Measurements from ENCODE around the gene ZNF488.

ZNF488 gene

GRCh38 chr10:47349516-47349915 lies 34.6 kb downstream of the ZNF488 start:
- DNase-seq (ENCODE audit: low spot score), result no peak

- no peak for DNase-seq (ENCODE audit: low spot score)
These were observed 35.2 kb downstream of the ZNF488 start for GRCh38 chr10:47348661-47349470.

DNA sequence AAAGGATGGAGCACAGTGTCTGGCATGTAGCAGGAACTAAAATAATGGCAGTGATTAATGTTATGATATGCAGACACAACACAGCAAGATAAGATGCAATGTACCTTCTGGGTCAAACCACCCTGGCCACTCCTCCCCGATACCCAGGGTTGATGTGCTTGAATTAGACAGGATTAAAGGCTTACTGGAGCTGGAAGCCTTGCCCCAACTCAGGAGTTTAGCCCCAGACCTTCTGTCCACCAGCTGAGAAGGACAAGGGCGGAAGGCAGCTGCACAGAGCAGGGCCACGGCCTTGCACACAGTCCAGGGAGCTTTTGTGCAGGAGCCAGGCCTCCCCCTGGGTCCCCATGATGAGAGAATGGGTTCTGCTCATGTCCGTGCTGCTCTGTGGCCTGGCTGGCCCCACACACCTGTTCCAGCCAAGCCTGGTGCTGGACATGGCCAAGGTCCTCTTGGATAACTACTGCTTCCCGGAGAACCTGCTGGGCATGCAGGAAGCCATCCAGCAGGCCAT lies 35.9 kb downstream of the ZNF488 start, which contains the start of gene RBP3:
Gene RBP3 (plus strand): TSS at position 226 of the 514 bp plus-strand sequence. CDS start 122 bp downstream, at position 348.
- no peak for DNase-seq (ENCODE audit: low spot score)

- no peak for DNase-seq (ENCODE audit: low spot score)
These were observed 36.8 kb downstream of the ZNF488 start for GRCh38 chr10:47347303-47347675.

DNA sequence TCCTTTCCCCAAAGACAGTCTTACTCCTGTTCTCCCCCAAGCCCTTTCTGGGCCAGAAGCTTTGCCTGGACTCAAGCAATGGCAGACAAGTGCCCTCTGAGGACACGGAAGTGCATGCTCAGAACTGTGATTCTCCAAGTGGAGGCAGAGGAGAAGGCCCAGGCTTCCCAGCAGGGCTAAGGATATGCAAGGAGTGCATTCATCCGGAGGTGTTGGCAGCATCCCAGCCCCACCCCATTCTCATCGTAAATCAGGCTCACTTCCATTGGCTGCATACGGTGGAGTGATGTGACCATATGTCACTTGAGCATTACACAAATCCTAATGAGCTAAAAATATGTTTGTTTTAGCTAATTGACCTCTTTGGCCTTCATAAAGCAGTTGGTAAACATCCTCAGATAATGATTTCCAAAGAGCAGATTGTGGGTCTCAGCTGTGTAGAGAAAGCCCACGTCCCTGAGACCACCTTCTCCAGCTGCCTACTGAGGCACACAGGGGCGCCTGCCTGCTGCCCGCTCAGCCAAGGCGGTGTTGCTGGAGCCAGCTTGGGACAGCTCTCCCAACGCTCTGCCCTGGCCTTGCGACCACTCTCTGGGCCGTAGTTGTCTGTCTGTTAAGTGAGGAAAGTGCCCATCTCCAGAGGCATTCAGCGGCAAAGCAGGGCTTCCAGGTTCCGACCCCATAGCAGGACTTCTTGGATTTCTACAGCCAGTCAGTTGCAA lies 37.4 kb downstream of the ZNF488 start:
- no peak for DNase-seq (ENCODE audit: low spot score)

- no peak for DNase-seq (ENCODE audit: low spot score)
These were observed 38.9 kb downstream of the ZNF488 start for GRCh38 chr10:47344996-47345870.

DNA sequence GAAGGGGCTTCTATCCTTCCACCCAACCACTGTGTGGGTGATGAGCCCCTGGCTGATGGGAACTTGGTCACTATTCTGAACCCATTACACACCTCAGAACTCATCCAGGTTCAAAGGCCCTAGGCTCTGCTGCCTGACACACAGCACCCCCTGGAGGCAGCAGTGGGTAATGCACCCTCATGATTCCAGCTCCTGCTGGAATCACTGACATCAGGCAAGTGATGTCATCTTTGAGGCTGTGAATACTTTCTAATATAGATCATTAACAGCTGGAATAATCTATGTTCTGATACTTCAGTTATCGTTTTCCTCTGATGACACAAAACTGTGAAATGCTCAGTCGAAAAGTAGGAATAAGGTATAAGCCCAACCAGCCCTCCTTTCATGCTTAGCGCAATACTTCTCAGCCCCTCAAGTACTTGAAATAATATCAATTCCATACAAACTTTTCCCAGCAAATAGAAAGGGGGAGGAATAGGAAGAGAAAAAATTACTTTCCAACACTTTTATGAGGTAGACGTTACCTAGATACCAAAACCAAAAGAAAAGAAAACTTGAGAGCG lies 43.4 kb downstream of the ZNF488 start:
- DNase-seq (ENCODE audit: low spot score), result peak; percentile 12

- no peak for DNase-seq (ENCODE audit: low spot score)
These were observed 44.1 kb downstream of the ZNF488 start for GRCh38 chr10:47339759-47340607.

GRCh38 chr10:47339186-47339735 lies 44.8 kb downstream of the ZNF488 start:
- DNase-seq (ENCODE audit: low spot score), result no peak

DNA sequence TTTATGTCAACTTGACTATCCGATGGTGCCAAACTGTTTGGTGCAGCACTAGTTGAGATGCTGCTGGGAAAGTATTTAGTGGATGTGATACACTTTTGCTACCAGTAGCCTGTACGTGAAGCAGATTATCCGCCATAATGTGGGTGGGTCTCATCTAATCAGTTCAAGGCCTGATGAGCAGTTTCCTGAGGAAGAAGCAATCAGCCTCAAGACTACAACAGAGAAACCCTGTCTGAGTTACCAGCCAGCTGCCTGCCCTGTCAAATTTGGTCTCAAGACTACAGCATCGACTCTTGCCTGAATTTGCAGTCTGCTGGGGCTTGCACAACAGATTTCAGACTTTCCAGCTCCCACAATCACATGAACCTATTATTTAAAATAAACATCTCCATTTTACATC lies 46.8 kb downstream of the ZNF488 start:
- DNase-seq (ENCODE audit: low spot score), result no peak

- no peak for DNase-seq (ENCODE audit: low spot score)
These were observed 47.5 kb downstream of the ZNF488 start for GRCh38 chr10:47336387-47337134.

DNA sequence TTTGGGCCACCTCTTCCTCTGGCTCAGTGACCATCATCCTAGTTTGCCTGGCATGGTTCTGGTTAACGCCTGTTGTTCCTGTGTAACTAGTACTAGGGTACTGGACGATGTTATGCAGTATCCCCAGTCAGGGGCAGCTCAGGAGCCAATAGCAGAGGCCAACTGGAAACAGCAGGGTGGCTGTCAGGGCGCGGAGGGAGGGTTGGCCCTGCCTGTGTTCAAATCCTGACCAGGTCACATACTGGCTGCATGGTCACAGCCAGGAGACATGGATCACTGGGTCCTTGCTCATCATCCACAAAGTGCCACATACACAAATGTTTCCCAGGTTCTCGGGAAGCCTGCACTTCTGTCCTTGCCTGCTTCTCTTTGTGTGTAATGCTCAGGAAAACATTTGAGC lies 48.2 kb downstream of the ZNF488 start:
- no peak for DNase-seq (ENCODE audit: low spot score)

- DNase-seq (ENCODE audit: low spot score), result no peak
These were observed 49.4 kb downstream of the ZNF488 start for GRCh38 chr10:47334466-47335295.

GRCh38 chr10:47333532-47333931 lies 50.6 kb downstream of the ZNF488 start:
- DNase-seq (ENCODE audit: low spot score), result no peak

GRCh38 chr10:47332946-47333345 lies 51.1 kb downstream of the ZNF488 start:
- no peak for DNase-seq (ENCODE audit: low spot score)

DNA sequence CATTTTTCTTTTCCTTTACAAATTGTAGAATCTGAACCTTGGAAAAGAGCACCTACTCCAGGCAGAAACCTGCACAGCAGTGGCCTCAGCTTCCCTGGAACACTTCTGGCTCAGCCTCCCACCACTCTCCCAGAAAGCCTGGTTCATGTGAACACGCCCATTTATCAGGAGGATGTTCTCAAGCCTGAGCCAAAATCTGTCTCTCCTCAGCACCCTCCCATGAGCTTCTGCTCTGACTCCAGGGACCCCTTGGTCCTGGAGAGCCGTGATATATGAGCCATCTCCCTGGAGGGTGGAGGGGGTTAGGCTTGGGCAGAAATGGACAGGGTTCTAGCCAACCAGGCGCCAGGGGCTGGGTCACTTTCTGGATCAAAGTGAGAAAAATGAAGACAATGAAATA lies 51.7 kb downstream of the ZNF488 start:
- DNase-seq (ENCODE audit: low spot score), result no peak

- no peak for DNase-seq (ENCODE audit: low spot score)
These were observed 52.1 kb downstream of the ZNF488 start for GRCh38 chr10:47331954-47332353.

DNA sequence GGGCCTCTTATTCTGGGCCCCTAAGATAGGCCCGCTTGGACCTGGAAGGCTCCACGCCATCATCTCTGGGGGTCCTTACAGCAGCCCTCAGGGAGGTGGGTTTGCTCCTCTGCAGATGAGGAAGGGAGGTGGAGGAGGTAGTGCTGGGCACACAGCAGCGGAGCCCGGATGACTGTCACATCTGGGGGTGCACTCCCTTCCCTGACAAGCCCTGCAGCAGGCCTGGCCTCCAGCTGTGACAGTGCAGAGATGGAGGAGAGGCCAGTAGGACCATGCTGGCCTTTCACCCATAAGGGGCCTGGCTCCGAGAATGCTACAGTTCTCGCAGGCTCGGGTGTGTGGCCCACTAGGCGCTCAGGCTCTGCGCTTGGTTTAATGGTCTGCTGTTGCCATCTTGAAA lies 52.6 kb downstream of the ZNF488 start:
- no peak for DNase-seq (ENCODE audit: low spot score)

DNA sequence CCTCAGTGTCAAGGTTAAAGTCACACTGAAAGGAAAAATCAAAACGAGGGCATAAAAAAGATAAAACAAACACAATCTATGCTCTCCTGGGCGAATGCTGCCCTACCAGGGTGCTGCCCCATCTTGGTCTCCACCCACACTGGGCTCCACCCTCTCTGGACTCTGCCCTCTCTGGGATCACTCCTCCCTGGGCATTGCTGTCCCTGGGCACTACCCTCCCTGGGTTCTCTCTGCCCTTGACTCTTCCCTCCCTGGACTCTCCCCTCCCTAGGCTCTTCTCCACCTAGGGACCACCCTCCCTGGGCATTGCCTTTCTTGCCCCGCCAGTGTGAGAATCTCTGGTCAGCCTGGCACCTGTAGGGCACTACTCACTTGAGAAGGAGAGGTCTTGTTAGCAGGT lies 53.3 kb downstream of the ZNF488 start:
- DNase-seq (ENCODE audit: low spot score), result peak; percentile 32

Data from SW480 (cell line).